G401 (cell line): ENCODE measurements around the gene TMEM125. TPM values are rescaled to one million over a fixed set of nuclear protein-coding genes. Genes with fewer than 3 reads are reported as not detected.

Experiments used
- DNase-seq: peaks from one replicate; pipeline ENCODE4 v3.0.0-alpha.2; 2015; ENCODE audit warnings: low spot score
- in situ Hi-C: cut with HindIII; loops from 2 replicates; pipeline ENCODE4 v1.10.0; 2016; ENCODE audit warnings: low sequenced_read_pairs, mixed read lengths
- total RNA-seq: library from RNA; depleted of rRNA; stranded (reverse); fragments of >200 nt; shearing (Covaris generic); gene quantifications from 2 replicates; pipeline ENCODE4 v1.2.3, GENCODE V29; 2014

The TMEM125 gene
- total RNA-seq, 1 experiment from 2014 or later: not detected

DNA sequence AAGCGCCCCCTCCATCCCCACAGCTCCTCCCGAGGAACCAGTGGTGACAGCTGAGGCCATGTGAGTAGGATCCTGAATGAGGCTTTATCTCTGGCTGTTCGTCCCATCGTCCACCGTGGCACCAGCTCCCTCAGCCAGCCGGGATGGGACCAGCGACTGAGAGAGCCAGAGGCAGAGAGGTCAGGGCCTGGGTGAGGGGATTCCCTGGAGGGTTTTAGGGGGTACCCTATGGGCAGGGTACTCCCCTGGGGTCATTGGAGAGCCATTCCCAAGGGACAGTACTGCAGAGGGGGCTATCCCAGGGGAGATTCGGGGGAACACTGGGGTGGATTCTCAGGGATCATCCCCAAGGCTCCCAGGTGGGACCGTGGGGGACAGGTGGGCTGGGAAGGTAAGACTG is 2.4 kb downstream of the TMEM125 start:
- in situ Hi-C loops: no loop called here
- DNase-seq: no peak

DNA sequence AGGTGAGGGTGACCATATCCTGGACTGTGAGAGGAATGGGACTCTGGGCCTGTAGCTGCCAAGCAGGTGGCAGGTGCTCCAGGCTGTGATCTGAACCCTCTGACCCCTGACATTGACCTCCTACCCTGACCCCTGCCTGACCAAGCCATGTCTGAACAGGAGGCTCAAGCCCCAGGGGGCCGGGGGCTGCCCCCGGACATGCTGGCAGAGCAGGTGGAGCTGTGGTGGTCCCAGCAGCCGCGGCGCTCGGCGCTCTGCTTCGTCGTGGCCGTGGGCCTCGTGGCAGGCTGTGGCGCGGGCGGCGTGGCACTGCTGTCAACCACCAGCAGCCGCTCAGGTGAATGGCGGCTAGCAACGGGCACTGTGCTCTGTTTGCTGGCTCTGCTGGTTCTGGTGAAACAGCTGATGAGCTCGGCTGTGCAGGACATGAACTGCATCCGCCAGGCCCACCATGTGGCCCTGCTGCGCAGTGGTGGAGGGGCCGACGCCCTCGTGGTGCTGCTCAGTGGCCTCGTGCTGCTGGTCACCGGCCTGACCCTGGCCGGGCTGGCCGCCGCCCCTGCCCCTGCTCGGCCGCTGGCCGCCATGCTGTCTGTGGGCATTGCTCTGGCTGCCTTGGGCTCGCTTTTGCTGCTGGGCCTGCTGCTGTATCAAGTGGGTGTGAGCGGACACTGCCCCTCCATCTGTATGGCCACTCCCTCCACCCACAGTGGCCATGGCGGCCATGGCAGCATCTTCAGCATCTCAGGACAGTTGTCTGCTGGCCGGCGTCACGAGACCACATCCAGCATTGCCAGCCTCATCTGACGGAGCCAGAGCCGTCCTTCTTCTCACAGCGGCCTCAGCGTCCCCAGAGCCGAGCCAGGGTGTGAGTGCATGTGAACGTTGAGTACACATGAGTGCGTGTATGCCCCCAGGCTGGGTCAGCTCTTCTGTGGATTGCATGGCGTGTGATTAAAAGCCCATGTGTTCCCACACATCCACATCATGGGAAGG is 3.1 kb downstream of the TMEM125 start:
- in situ Hi-C loops: no loop called here
- DNase-seq: no peak

DNA sequence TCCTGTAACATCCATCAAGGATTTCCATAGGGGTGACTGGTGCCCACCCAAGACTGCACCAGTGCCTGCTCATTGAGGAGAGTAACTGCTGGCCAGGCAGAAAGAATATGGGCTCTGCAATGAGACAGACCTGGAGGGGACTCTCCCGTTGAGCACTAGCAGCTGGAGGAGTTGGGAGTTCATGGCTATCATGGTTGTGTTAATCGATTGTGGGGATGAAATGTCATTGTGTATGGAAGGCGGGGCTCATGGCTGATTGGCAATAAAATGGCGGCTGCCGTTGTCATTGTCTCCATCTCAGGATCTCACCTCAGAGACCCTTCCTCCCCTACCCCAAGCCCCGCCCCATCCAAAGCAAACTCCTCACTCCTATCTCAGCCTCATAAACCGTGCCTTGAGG is 3.9 kb downstream of the TMEM125 start:
- DNase-seq: no peak
- in situ Hi-C loops: no loop called here

DNA sequence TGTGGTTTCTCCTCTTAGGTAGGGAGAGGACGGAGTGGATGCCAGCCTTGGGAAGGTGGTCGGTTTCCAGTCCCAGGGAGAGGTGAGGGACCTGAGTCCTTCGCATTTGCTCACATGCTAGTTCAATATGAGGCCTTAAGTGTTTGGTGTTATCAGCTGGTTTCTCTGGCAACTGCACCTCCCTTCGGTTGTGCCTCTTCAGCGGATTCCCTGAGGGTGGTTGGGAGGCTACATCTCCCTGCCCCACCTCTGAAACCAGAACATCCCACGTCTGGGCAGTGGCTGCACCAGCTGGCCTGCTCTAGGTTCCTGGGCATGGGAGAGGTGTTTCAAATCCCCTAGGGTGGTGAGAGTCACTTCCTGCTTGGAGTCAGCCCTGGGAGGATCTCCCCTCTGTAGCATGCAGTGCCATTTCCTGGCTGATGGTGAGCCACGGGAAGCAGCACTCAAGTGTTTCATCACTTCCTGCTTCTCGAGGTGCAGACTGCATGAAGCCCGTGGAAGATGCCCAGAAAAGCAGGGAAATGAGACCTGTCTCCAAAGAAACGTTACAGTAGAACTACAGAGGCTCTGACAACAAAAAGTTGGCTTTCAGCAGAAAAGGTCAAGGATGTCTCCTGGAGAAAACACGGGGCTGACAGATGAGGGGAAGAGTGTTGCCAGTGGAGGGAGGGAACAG is 4.5 kb downstream of the TMEM125 start:
- no peak for DNase-seq
- in situ Hi-C loops: no loop called here

DNA sequence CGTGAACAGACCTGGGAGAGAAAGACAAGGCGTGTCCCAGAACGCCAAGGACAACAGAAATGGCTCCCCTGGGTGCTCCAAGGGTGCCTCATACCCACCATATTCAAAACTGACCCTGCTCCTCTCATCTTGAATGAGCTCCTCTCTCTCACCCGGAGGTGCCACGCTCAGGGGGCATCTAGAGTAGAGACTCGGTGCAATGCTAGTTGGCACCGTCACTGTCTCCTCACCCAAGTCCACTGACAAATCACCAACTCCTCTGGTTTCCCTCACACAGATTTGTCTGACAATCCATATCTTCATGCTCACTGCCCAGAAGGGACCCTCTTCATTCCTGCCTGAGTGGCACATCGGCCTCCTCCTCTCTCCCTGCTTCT is 5.0 kb downstream of the TMEM125 start:
- no peak for DNase-seq
- in situ Hi-C loops: no loop called here

DNA sequence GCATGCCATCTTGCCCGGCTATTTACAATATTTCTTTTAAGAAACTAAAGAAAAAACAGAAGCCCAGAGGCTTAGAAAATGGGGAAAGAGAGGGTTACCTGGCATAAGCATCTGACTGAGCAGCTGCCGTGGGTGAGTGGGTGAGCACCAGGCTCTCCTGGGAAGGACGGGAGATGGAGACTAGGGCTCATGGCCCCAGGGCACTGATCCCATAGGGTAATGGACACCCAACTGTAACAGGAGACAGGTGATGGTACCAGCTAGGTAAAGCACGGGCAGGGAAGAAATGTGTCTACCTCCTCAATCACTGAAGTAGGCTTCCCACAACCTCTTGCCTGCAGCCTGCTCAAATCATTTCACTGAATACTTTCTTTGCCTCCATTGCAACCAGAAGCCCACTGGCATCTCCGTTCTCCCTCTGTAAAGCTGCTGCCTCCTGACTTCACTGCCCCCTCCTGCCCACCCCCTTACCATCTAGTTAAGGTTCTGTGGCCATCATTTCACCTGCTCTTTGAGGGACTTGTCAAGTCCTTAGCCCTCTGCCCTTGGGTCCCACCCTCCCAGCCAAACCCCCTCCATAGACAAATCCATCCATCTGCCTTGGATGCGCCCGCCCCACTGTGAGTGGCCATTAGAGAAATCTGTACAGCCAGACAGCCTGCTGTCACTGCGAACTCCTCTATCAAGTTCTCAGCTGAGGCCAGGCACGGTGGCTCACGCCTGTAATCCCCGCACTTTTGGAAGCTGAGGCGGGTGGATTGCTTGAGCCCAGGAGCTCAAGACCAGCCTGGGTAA is 6.2 kb downstream of the TMEM125 start:
- in situ Hi-C loops: no loop called here
- no peak for DNase-seq

DNA sequence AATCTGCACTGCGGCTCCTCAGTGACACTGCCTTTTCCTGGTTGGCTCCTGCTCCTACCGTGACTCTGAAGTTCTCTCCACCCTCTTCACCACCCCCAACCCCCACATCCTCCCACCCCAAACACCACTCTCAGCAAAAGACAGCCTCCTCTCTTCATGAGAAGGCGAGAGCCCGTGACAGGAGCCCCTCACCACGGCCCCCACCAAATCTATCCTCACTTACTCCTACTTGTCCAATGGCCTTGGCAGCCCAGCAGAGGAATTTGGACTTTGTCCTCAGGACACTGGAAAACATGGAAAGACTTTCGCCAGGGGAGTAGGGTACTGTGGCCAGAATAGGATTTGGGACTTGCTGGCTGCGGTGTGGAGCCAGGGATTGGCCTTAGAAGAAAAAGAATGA is 6.9 kb downstream of the TMEM125 start:
- DNase-seq: no peak
- in situ Hi-C loops: no loop called here

DNA sequence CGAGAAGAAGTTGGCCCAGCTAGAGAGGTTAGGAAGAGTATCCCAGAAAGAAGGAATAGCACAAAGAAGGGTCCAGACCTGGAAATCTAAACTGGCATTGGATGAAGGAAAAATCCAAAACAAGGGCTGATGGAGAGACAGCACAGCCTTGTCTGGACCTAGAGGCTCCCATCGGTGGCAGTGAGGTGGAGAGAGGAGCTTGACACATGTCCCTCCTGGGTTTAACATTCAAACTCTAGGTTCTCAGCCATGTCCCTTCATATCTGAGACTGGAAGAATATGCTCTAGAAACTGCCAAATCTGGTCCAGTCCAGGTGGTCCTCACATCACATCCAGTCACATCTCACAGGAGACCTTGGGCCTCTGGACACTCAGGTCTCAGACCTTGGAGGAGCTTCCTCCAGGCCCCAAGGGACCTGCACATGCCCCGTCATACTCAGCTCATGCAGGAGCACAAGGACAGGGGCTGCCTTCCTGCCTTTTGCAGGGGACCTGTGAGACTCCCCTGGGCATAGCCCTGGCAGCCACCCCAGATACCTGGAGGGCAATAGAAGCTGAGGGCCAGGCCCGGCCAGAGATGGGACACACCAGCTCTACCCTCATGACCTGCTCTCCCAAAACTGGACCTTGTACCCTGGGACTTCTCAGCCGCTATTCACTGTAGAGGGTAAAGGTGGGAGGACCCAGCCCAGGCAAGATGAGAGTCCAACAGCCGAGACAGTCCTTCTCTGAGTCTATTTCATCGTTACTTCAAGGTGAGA is 7.5 kb downstream of the TMEM125 start:
- in situ Hi-C loops: no loop called here
- no peak for DNase-seq

DNA sequence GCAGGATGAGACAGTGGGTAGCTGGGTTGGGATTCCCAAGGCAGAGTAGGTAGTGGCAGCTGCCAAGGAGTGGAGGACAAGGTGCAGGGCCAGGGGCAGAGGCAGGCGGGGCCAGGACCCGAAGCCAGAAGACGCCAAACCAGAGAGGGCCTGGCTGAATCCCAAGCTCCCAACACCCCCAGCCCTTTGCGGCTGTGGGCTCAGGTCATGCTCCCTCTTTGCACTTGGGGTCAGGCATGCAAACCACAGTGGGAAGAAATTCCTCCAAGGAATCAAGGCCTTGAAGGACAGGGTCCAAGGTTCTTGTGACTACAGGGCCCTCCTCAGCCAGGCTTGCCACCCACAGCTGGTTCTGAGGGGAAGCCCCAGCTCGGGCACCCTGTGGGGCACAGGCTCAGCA is 9.4 kb downstream of the TMEM125 start:
- in situ Hi-C loops: no loop called here
- DNase-seq: no peak

DNA sequence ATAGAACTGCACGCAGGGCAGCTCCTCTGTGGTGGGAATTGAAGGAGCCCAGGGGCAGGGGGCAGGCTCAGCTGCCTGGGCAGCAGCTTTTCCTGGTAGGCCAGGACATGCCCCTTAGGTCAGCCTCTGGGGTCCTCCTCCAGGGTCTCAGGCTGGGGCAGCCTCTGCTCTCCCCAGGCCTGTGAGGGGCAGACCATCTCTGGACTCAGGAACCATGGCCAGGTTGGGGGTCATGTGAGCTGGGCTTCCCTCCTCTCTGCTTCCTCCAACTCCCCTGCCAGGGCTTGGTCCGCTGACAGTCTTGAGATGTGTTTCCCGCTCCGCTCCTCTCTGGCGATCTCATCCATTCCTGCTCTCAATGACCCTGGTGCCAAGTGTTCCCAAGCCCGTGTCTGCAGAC is 9.9 kb downstream of the TMEM125 start:
- DNase-seq: no peak
- in situ Hi-C loops: no loop called here

DNA sequence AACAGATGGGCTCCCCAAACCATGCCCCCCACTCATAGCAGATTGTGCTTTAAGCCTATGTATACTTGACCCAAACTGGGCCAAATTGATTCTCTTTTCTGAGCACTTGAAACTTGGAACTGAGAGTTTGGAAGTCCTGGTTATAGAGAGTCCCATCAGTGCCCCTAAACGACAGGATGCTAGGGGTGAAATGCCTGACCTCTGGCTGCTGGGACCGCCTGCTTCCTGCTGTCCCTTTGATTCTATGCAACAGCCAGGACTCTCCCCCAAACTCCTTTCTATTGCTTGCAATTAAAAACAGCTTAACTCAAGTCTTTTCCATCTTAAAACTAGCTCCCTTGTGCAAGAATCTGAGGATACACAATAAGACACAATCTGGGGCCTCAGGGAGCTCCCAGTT is 10.9 kb downstream of the TMEM125 start:
- DNase-seq: no peak
- in situ Hi-C loops: no loop called here

DNA sequence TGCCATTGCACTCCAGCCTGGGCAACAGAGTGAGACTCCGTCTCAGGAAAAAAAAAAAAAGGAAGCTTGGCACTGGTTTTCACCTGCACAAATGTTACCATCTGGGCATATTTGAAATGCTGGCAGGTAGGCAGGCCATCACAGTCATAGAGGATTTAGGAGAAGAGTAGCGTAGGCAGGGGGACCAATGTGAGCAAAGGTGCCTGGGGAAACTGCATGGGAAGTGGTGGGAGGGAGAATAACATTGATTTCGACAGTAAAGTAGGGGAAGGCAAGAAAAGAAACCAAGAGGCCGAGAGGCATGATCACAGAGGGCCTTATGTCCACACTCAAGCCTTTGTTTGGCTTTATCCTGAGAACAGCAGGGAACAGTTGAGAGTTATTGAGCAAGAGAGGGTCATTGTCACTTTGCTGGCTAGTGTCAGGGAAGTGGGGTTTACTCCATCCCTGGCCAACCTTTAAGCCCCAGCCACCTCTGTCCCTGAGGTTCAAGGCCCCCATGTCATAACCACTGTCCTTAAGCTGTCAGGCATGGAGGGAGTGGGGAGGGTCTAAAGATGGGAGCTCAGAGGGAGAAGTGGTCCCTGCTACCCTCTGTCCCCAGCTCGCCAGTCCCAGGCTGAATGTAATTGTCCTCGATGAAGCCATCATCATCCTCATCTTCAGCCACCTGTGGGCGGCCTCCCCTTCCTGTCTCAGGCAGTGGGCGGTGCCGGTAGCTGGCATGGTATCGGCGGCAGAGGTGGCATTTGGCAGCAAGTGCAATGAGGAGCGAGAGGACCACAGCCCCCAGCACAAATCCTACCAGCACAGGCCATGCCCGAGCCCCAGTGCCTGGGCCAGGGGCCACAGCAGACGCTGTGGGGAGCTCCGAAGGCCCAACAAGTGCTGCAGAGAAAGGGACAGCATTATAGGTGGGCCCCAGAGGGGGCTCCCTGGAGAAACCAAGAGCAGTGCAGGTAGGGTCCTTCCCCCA is 12.7 kb downstream of the TMEM125 start:
- peak; percentile 85 for DNase-seq
- in situ Hi-C loops: no loop called here

DNA sequence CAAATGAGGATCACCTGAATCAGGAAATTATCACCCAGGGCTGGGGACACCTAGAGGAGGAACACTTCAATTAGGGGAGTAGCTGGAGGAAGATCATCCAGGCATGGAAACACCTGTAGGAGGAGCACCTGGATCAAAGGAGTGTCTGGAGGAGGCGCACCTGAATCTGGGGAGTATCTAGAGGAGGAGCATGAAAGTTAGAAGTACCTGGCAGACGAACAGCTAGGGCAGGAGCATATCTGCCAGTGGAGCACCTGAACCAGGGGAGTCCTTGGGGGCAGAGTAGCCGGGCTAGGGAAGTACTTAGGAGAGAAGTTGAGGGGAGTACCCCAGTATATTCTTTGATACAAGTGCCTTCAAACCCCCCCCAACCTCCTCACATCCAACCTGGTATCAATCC is 14.3 kb downstream of the TMEM125 start:
- no peak for DNase-seq
- in situ Hi-C loops: no loop called here

DNA sequence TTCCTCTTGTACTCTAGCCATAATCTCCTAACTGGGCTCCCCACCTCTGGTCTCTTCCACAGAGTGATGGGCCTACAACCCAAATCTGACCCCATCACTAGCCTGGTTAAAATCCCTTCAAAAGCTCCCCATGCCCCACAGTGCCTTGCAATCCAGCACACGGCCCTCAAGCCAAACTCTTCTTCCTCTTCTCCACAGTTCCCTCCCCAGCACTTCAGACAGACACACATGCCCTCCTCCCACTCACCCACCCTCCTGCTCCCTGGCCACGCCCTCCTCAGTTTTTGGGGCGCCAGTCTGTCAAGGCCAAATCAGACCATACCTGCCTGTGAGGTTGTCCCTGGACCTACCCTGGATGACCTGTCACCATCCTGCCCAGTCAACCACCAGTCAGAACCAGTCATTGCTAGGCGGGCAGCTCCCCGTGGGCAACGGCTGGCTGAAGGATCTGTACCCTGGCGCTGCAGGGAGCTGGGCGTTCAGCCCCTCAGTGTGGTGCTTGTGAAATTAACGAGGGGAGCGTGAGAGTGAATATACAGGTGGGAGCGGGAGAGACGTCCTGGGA is 14.8 kb downstream of the TMEM125 start:
- DNase-seq: no peak
- in situ Hi-C loops: no loop called here

DNA sequence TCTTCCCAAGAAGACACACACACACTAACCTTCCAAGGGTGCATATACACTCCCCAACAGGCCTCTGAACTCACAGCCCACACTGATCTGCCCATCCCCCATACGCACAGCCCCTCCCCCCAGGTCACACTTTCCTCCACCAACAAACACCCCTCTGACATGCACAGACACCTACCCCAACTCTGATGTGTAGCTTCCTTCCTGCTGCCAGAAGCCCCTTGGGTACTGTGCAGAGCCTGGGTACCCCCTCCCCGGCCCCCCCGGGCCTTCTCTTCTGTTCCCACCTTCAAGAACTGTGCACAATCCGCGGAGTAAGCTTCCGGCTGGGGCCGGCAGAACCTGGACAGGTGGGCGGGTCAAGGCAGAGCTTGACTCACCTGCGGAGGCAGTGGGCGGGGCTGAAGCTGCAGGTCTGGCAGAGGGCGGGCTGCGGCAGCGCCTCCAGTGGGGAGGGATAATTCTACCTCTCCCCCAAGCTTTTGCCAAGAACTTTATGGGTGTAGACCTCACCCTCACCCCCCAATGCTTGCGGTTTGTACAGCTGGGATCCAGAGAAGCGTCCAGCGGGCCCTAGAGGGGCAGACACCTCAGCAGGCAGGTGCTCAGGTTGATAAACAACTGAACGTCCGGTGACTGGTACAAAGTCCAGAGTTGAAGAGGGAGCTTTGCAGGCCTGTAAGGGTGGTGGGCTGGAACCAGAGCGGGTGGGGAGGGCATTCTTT is 15.6 kb downstream of the TMEM125 start, which contains the start of gene C1orf210:
Gene C1orf210 (minus strand): TSS at position 313 of the 722 bp plus-strand sequence. CDS start 2,311 bp downstream, outside the sequence.
- in situ Hi-C loops: no loop called here
- DNase-seq: no peak

DNA sequence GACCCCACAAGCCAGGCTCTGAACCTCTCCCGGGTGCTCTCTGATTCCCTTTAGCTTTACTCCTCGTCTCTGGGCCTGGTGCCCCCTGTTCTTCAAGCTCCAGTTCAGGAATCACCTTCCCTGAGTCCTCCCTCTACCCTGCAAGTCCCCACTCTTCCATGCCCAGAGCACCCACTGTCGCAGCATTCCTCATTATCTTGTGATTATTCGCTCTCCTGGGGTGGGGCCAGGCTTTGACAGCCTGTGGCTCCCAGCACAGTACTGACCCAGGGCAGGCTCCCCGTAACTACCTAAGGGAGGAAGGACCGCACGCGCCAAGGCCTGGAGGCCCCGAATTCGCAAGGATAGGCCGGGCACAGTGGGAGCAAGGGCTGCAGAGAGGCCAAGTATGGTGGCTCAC is 16.3 kb downstream of the TMEM125 start:
- in situ Hi-C loops: no loop called here
- no peak for DNase-seq

DNA sequence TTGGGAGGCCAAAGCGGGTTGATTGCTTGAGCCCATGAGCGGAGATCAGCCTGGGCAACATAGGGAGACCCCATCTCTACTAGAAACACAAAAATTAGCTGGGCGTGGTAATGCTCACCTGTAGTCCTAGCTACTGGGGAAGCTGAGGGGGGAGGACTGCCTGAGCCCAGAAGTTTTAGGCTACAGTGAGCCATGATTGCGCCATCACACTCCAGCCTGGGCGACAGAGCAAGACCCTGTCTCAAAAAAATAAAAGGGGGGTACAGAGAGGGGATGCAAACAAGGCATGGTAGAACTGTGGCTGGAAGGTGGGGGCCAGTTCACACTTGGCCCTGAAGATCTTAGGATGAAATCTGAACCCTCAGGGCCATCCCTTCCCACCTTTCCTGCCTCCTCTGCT is 16.8 kb downstream of the TMEM125 start:
- in situ Hi-C loops: no loop called here

More for the DNA sequence above, 16.8 kb downstream of the TMEM125 start:
- no peak for DNase-seq
